GM19397 (cell line): ENCODE results near the gene NUP58.

Experiments
- ATAC-seq: cut with Tn5 transposase; IDR thresholded peaks from one replicate; pipeline ENCODE4 v1.9.1; 2021; ENCODE audit warnings: mild to moderate bottlenecking, moderate library complexity; ENCODE audit not compliant: unreplicated experiment

NUP58 gene, protein sequence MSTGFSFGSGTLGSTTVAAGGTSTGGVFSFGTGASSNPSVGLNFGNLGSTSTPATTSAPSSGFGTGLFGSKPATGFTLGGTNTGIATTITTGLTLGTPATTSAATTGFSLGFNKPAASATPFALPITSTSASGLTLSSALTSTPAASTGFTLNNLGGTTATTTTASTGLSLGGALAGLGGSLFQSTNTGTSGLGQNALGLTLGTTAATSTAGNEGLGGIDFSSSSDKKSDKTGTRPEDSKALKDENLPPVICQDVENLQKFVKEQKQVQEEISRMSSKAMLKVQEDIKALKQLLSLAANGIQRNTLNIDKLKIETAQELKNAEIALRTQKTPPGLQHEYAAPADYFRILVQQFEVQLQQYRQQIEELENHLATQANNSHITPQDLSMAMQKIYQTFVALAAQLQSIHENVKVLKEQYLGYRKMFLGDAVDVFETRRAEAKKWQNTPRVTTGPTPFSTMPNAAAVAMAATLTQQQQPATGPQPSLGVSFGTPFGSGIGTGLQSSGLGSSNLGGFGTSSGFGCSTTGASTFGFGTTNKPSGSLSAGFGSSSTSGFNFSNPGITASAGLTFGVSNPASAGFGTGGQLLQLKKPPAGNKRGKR

DNA sequence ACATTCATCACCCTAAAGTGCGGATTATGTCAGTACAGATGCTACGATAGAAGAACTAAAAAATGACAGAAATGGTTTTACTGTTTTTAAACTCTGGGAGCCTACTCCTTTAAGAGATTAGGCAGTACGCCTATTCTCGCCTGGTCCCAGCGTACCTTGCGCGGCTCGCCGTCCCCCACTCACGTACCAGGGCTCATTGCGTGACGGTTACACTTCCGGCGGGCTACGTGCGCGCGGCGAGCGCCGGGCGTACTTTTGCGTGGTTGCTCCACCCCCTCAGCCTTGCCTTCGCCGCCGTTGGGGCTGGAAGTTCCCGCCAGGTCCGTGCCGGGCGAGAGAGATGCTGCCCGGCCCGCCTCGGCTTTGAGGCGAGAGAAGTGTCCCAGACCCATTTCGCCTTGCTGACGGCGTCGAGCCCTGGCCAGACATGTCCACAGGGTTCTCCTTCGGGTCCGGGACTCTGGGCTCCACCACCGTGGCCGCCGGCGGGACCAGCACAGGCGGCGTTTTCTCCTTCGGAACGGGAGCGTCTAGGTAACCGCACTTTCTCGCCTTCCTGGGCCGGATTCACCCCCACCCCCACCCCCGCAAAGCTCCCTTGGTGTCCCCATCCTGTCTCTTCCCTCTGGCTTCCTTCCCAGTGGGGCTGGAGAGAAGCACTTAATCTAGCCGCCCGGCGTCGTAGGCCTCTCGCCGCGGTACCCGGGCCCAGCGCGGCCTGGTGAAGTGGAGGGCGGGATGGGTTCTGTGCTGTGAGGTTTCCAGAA is at the start of gene NUP58:
Gene NUP58, plus strand, starts transcription at position 279 of the 767 bp plus-strand sequence. Its CDS starts 149 bp downstream, at position 428.
- peak; percentile 99 for ATAC-seq

DNA sequence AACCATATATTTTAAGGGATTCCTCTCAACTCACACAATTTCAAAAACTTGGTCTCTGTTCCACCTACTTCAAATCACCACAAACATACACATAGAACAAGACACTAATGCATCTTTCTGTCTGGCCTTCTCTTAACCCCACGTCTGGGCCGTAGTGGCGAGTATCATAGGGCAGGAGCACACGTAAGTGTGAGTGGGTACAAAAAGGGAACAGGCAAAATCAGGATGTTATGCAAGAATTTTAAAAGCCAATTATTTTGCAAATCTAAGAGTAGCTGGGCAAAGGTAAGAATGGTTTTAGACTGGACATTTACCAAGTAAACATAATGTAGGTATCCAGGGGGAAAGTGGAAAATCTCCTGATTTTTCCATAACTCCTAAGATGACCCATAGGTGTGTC is 49.2 kb upstream of the NUP58 start:
- ATAC-seq, result no peak

DNA sequence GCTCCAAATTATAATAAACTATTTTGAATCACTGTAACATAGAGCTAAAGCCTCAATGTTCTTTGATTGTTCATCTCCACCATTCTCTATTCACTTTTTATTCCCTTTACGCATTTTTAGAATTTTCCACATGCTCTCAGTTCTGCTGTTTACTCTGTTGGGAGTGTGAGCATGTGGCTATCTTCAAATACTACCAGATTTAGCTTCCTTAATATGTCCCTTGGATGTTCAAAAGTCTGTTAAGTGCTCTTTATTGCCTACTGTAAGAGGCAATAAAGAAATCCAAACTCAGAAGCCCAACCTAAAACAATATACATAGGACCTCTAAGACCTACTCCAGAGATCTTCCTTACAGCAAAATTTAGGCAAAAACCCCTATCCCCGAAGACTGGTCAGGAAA is 48.7 kb upstream of the NUP58 start:
- no peak for ATAC-seq

DNA sequence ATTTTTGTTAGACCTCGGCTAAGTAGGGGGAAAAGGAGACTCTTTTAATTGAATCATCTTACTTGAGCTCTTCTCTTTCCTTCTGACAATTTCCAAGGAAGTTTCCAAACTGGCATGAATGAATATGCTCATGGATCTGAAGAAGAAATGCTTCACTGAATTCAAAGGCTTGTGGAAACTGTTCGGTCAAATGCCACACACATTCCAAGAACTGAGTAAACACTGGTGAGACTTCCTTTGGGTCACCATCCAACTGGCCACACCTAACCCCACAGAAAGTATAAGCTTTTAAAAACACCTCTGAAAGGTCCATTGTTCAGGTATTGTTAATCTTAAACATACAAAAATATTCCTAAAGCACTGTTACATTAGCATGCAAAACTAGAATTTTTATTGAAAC is 47.7 kb upstream of the NUP58 start:
- no peak for ATAC-seq

DNA sequence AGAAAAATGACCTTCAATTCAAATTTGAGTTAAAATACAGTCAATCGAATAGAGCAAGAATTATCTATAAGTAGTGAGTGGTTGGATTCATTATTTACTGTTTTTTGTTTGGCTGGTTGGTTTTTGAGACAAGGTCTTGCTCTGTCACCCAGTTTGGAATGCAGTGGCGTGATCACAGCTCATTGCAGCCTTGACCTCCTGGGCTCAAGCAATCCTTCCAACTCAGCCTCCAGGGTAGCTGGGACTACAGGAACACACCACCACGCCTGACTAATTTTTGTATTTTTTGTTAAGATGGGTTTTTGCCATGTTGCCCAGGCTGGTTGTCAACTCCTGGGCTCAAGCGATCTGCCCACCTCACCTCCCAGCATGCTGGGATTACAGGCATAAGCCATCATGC is 39.2 kb upstream of the NUP58 start:
- no peak for ATAC-seq

DNA sequence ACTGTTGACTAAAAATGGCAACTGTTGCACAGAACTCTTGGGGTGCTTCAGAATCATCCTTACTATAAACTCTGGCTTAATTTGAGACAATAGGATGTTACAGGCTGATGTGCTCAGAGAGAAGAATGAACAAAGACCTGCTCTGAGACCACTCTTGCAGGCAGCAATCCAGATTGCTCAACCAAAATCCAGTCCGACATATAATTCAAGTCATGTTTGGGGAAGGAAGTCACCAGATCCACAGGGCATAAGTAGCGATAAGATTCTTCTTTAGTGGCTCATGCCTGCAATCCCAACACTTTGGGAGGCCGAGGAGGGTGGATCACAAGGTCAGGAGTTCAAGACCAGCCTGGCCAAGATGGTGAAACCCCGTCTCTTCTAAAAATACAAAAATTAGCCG is 34.7 kb upstream of the NUP58 start:
- ATAC-seq, result no peak

DNA sequence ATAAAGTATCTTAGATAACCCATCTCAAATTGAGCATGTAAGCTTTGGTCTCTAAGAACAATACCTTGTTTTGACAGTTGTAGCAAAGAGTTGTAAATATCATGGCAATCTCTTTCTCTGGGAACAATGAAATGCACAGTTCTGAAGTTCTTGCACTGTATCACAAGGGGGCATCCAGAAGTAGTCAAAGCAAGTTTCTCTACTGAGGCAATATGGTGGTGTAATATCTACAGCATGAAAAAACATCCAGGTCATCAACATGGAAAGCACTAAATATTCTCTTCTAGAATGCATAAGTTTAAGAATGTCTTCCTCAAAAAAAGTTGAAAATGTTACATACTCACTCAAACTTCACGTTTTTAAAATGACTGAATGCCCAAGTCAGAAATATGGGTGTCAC is 33.7 kb upstream of the NUP58 start:
- no peak for ATAC-seq

DNA sequence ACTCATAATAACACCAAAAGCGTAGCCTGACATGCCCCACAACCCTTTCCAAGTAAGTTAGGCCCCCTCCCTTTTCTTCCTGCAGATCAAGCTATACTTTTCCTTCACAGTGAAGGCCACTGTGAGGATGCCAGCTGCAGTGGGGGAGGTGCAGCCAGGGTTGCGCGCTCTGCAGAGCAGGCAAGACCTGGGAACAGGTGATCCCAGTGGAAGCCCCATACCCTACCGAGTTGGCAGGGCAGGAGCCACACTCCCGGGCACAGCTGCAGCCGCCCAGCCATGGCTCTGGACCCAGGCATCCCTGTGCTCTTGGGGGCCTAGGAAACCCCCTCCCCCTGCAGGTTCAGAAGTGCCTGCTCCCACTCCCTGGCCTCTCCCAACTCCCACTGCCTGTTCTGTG is 32.9 kb upstream of the NUP58 start:
- ATAC-seq, result no peak

DNA sequence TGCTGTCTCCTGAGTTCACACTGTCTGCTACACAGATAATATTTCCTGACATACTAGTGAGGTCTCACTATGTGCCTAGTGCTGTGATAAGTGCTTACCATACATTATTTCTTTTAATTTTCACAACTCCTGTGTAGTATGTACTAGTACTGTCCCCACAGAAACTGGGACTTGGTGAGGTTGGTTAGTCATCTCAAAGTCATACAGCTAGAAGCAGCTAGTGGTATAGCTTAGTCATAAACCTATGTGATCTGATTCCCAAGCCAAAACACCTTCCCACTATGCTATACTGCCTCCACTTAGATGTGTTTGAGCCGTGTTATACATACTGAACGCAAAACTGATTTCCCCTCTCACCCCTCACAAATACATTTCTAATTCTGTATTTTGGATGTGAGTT is 24.7 kb upstream of the NUP58 start:
- no peak for ATAC-seq

DNA sequence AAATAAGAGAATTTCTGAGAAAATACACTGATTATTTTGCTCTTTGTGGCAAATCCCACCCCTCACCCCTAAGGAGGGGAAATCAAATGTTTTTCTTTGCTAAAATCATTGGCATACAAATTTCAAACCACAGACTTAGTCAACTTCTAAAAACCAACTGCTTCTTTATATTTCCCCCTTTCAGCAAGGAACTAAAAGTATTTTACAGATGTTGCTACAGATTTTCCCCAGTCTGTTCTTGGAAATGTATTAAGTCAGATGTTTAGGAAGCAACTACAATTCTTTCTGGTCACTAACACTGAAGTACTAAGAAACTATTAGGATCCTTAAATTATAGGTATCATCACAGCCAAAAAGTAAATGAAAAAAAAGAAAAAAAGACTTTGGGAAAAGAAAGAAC is 21.0 kb upstream of the NUP58 start:
- no peak for ATAC-seq

DNA sequence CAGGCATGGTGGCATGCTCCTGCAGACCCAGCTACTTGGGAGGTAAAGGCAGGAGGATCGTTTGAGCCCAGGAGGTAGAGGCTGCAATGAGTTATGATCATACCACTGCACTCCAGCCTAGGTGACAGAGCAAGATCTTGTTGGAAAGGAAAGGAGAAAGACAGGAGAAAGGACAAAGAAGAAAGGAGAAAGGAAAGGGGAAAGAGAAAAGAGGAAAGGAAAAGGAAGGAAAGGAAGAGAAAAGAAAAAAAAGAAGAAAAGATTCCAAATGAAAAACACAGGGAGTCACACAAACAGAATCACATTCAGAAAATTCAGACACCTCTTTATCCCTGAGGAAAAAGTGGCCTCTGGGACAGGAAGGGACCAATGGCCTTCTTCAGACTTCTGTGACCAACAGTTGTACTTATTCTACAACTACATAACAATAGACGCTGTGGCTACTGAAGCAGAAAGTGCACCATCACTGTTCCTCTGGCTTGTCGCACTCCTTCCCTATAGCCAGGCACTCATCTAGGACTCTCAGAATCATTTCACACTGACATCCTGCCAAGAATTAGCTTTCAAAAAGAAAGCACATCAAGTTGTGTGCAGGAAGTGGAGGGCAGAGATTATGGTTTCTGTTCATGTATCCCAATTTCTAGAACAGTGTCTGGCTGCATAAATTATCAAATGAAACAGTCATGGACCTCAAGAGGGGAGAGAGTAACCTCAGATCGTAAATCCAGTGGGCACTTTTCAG is 20.1 kb upstream of the NUP58 start:
- peak; percentile 46 for ATAC-seq

DNA sequence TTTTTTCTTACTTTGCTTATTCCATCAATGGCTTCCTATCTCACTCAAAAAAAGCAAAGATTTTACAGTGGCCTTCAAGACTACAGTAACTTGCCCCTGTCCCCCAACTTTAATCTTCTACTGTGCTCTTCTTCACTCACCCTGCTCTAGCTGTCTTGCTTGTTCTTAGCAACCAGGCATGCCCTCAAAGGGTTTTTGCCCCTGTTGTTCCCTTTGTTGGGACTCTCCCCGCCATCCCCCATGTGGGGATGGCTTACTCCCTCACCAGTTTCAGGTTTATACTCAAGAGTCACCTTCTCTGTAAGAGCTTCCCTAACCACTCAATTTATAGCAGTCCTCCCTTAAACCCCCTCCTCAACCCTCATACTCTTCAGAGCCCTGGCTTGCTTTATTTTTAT is 19.5 kb upstream of the NUP58 start:
- peak; percentile 19 for ATAC-seq

DNA sequence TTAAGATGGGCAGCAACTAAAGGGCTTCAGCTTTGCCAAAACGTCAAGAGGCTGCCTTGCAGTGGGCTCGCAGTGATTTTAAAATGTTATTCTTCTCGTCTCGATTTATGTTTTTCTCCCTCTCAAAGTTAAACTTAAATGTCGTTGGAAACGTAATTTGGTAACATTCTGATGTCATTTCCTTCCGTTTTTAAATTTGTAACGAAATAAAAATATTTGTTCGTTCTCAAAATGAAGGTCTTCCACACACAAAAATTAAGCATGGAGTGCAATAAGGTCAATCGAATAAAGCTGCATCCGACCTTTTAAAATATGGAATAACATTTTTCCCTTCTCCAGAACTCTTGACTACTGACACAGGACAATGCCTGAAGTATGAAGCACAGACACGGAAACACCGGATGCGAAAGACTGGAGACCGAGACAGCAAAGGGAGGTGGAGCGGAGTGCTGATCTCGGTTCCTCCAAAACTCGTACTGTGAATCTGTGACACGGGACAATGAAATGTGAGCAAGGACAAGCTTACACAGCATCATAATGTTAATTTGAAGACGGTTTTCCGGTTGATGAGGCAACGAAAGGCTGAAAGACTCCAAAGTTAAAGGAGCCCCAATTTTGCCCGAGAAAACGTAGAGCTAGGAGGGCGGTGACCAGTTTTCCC is 15.0 kb upstream of the NUP58 start:
- peak; percentile 14 for ATAC-seq

DNA sequence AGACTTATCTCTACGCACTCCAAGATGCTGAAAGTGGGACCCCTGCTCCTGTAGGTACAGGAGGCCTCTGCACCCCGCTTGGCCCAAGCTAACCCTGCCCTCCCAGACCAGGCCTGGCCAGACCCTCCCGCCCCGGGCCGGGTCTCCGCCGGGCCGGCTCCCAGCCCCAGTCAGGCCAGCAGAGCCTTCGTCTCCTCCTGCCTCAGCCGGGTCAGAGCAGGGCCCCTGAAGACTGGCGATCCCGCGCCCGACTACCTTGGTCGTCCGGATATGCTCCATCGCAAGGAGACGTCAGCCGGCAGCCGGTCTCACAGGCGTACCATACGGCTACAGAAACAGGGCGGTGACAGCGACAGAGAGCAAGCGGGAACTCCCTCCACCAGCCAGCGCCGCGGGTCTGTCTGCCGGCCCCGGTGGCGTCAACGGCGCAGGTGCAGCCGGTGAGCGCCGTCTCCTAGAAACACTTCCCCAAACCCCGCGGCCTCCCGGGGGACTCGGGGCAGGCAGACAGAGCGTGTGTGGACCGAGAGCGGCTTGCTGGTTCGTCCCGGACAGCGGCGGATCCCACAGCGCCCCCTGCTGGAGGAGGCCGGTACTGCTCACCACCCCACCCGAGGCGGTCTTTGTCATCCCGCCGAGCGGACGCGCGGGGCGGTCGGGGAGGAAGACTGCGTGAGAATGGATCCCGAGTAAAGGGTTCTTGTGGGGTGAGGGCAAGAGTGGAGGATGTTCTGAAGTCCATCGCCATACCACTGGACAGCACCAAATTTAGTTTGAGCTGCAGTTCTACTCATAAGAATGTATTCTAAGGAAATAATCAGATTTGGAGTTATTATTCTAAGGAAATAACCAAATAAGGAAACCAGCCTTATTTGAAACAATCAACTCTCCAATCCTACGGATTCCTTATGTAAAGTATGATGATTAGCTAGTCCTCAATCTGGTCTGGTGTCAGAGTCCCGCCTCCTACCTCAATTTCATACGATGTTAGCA is 14.2 kb upstream of the NUP58 start, which contains the start of gene MTMR6:
Gene MTMR6, minus strand, starts transcription at position 520 of the 993 bp plus-strand sequence. Its CDS starts 241 bp downstream, at position 279.
- peak; percentile 99 for ATAC-seq

DNA sequence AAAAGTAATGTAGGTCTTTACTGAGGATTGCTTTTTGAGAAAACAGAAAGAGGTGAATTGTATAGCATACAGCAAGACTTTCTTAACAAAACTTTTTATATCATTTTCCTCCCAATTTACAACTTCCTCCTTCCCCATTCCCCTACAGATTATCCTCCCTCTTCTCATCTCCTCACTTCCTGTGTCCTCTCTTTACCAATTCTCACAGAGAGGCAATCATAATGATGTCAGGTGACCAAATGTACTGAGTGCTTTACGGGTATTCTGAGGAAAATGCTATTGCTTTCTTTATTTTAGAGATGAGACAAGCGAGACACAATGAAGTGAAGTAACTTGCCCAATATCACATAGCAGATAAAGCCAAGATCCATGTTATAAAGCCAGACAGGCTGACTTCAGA is 12.5 kb upstream of the NUP58 start:
- ATAC-seq, result no peak

DNA sequence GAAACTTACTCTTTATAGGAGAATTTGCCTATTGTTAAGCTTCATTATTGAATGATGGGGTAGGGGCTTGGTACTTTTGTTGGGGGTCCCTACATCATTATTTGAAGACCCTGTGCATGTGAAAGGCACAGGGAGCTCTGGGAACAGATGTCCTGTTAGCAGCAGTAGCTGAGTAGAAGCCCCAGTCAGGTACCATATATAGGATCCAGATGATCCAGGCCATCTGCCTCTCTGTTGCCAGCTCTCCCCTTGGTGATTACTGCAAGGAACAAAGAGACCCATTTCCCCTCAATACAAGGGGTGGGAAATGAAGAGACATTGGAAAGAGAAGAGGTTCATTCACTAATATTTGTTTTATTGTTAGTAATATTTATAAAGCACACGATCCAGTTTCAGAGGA is 9.7 kb upstream of the NUP58 start:
- no peak for ATAC-seq

DNA sequence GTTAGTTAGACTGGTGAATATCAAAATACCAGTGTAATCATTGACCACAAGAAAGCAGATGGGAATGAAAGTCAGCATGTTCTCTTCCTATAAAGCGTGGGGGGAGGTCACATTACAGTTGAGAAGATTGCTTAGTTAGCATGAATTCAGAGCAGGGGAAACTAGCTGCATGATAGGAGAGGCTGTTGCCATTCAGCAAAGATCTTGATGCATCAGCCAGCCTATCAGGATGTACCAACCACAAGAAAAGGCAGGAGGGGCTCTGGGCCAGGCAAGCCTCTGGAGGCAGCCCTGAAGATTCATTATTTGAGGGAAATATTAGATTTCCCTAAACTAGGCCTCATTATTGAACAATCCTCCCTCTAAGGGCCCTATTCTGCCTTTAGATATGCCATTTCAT is 9.1 kb upstream of the NUP58 start:
- no peak for ATAC-seq

DNA sequence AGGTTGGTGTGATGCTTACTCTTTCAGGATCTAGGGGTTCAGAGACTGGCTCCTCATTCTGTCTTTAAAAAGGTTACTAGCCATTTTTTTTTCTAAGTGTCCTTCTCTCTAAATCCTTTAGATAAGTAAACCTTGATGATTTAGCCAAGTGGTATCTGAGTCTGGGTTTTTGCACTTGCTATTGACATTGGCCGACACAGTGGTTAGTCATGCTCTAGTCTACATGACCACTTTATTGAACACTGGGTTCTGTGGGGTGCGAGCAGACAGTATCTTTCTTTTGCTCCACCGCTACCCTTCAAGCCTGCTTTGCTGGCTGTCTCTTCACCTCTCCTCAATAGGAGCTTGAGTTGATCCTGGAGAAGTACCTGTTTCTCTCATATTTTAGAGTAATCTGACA is 6.2 kb upstream of the NUP58 start:
- no peak for ATAC-seq

DNA sequence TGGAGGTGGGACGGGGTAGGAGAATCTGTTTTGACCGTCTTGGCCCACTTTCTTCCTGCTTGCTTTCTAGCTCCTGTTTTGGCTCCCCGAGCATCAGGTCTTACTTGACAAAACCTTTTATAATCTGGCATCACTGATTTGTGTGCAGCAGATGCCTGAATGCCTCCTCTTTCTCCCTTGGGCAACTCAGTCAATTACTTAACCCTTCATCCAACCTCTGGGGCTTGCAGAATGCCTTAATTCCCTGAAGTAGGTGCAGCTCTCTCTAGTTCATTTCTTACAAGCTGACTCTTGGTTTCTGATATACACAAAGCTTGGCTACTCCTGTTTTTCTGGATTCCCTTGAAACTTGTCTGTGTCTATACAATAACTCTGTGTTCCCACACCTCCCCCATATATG is 5.7 kb upstream of the NUP58 start:
- ATAC-seq, result no peak
